ENCODE measurements around the gene ADCK2.

ADCK2 gene

GRCh38 chr7:140678081-140678815 is 5.5 kb downstream of the ADCK2 start:
- WGBS (ENCODE audit: extremely low coverage, insufficient coverage, low lambda C conversion rate): no CpG with 5 or more reads among the region's 20 CpGs
- Histone ChIP-seq H3K27ac (ENCODE audit: low read depth, low read length) (no peak overlapping the region), H2BK120ac (ENCODE audit: low read depth, low read length) (no peak overlapping the region), H3K9ac (ENCODE audit: low read length) (no peak overlapping the region), H3K4me1 (ENCODE audit: control insufficient read depth, low read depth, low read length) (no peaks in the 10 kb centered on the region), H3K79me2 (ENCODE audit: control insufficient read depth, insufficient read depth, low read length) (no peaks in the 10 kb centered on the region), H3K4me3 (ENCODE audit: low read length) (no peak overlapping the region), H3K18ac (ENCODE audit: low read length) (no peak overlapping the region), H3K23ac (ENCODE audit: low read length) (no peak overlapping the region), H3K79me1 (ENCODE audit: low read length) (no peaks in the 10 kb centered on the region), H4K8ac (ENCODE audit: low read depth, low read length) (no peak overlapping the region), H2BK5ac (ENCODE audit: low read length) (no peak overlapping the region), H2BK15ac (replicated peaks; ENCODE audit: low read depth) (no peak overlapping the region), H3K27me3 (ENCODE audit: insufficient read depth, low read length, poor library complexity) (no peaks in the 10 kb centered on the region), H2AK5ac (ENCODE audit: low read length) (no peak overlapping the region), H3K4ac (ENCODE audit: low read depth, low read length) (no peak overlapping the region), H3K36me3 (ENCODE audit: control insufficient read depth, insufficient read depth, low read length) (no peaks in the 10 kb centered on the region), H4K5ac (ENCODE audit: low read length) (no peak overlapping the region), H3K4me2 (ENCODE audit: low read length) (no peak overlapping the region), H3K56ac (ENCODE audit: low read length) (no peak overlapping the region)
- DNase-seq: no peak

DNA sequence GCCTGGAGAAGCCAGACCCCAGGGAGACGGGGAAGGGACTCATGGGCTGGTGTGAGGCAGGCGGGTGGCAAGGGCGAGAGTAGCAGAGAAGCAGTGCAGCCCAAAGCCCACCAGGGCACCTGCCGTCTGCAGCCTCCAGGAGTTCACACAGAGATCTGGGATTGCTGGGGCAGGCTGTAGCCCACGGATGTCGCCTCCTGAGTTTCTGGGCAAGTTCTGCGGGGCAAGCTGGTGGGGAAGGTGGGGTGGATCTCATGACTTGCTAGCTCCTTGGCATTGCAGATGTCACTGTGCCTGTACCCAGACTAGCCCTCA is 6.0 kb downstream of the ADCK2 start:
- H3K23ac ChIP-seq (ENCODE audit: low read length): no peak overlapping the region
- no peak overlapping the region for H2AK5ac ChIP-seq (ENCODE audit: low read length)
- H3K4ac ChIP-seq (ENCODE audit: low read depth, low read length): no peak overlapping the region
- H2BK120ac ChIP-seq (ENCODE audit: low read depth, low read length): no peak overlapping the region
- no peak overlapping the region for H4K5ac ChIP-seq (ENCODE audit: low read length)
- no peak overlapping the region for H3K27ac ChIP-seq (ENCODE audit: low read depth, low read length)
- no peak overlapping the region for H3K4me3 ChIP-seq (ENCODE audit: low read length)
- H2BK5ac ChIP-seq (ENCODE audit: low read length): no peak overlapping the region
- no peaks in the 10 kb centered on the region for H3K36me3 ChIP-seq (ENCODE audit: control insufficient read depth, insufficient read depth, low read length)
- no CpG with 5 or more reads among the region's 7 CpGs for WGBS (ENCODE audit: extremely low coverage, insufficient coverage, low lambda C conversion rate)
- H3K4me1 ChIP-seq (ENCODE audit: control insufficient read depth, low read depth, low read length): no peaks in the 10 kb centered on the region
- no peaks in the 10 kb centered on the region for H3K79me2 ChIP-seq (ENCODE audit: control insufficient read depth, insufficient read depth, low read length)
- H3K4me2 ChIP-seq (ENCODE audit: low read length): no peak overlapping the region
- no peaks in the 10 kb centered on the region for H3K27me3 ChIP-seq (ENCODE audit: insufficient read depth, low read length, poor library complexity)
- no peak overlapping the region for H4K8ac ChIP-seq (ENCODE audit: low read depth, low read length)
- no peaks in the 10 kb centered on the region for H3K79me1 ChIP-seq (ENCODE audit: low read length)
- H3K18ac ChIP-seq (ENCODE audit: low read length): no peak overlapping the region
- DNase-seq: no peak
- no peak overlapping the region for H2BK15ac ChIP-seq (replicated peaks; ENCODE audit: low read depth)
- no peak overlapping the region for H3K56ac ChIP-seq (ENCODE audit: low read length)
- no peak overlapping the region for H3K9ac ChIP-seq (ENCODE audit: low read length)

GRCh38 chr7:140679186-140679585 is 6.4 kb downstream of the ADCK2 start:
- H3K23ac ChIP-seq (ENCODE audit: low read length): no peak overlapping the region
- no peak for DNase-seq
- no peak overlapping the region for H3K4me2 ChIP-seq (ENCODE audit: low read length)
- H3K79me1 ChIP-seq (ENCODE audit: low read length): no peaks in the 10 kb centered on the region
- no peak overlapping the region for H4K5ac ChIP-seq (ENCODE audit: low read length)
- H2AK5ac ChIP-seq (ENCODE audit: low read length): no peak overlapping the region
- no peaks in the 10 kb centered on the region for H3K4me1 ChIP-seq (ENCODE audit: control insufficient read depth, low read depth, low read length)
- no peak overlapping the region for H3K9ac ChIP-seq (ENCODE audit: low read length)
- no peak overlapping the region for H2BK120ac ChIP-seq (ENCODE audit: low read depth, low read length)
- no peak overlapping the region for H3K4me3 ChIP-seq (ENCODE audit: low read length)
- no peak overlapping the region for H2BK15ac ChIP-seq (replicated peaks; ENCODE audit: low read depth)
- no peak overlapping the region for H3K56ac ChIP-seq (ENCODE audit: low read length)
- no peaks in the 10 kb centered on the region for H3K36me3 ChIP-seq (ENCODE audit: control insufficient read depth, insufficient read depth, low read length)
- H3K18ac ChIP-seq (ENCODE audit: low read length): no peak overlapping the region
- WGBS (ENCODE audit: extremely low coverage, insufficient coverage, low lambda C conversion rate): no CpG with 5 or more reads among the region's 9 CpGs
- H3K79me2 ChIP-seq (ENCODE audit: control insufficient read depth, insufficient read depth, low read length): no peaks in the 10 kb centered on the region
- no peak overlapping the region for H2BK5ac ChIP-seq (ENCODE audit: low read length)
- H3K4ac ChIP-seq (ENCODE audit: low read depth, low read length): no peak overlapping the region
- H4K8ac ChIP-seq (ENCODE audit: low read depth, low read length): no peak overlapping the region
- H3K27me3 ChIP-seq (ENCODE audit: insufficient read depth, low read length, poor library complexity): no peaks in the 10 kb centered on the region
- H3K27ac ChIP-seq (ENCODE audit: low read depth, low read length): no peak overlapping the region

DNA sequence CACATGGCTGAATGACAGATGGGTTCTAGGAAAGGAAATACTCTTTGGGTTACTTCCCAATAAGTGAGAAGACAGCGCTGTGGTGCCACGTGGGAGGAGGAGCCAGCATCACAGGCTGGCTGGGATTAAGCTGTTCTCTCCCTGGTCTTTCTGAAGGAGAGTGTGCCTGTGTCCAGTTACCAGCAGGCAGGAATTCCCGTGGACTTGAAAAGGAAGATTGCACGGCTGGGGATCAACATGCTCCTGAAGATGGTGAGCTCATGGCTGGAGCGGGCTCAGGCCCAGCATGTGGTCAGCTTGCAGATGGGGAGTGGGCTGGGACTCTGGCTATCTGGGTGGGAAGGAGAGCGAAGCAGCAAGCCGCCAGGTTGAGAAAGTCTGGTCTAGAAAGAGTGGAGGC is 8.1 kb downstream of the ADCK2 start:
- Histone ChIP-seq H3K27me3 (ENCODE audit: insufficient read depth, low read length, poor library complexity) (no peaks in the 10 kb centered on the region), H3K56ac (ENCODE audit: low read length) (no peak overlapping the region), H3K23ac (ENCODE audit: low read length) (no peak overlapping the region), H3K18ac (ENCODE audit: low read length) (no peak overlapping the region), H2BK15ac (replicated peaks; ENCODE audit: low read depth) (no peak overlapping the region), H2BK5ac (ENCODE audit: low read length) (no peak overlapping the region), H3K36me3 (ENCODE audit: control insufficient read depth, insufficient read depth, low read length) (no peaks in the 10 kb centered on the region), H3K79me1 (ENCODE audit: low read length) (no peaks in the 10 kb centered on the region), H3K27ac (ENCODE audit: low read depth, low read length) (no peak overlapping the region), H3K4me2 (ENCODE audit: low read length) (no peak overlapping the region), H4K8ac (ENCODE audit: low read depth, low read length) (no peak overlapping the region), H2BK120ac (ENCODE audit: low read depth, low read length) (no peak overlapping the region), H3K9ac (ENCODE audit: low read length) (no peak overlapping the region), H3K79me2 (ENCODE audit: control insufficient read depth, insufficient read depth, low read length) (no peaks in the 10 kb centered on the region), H3K4me1 (ENCODE audit: control insufficient read depth, low read depth, low read length) (no peaks in the 10 kb centered on the region), H3K4me3 (ENCODE audit: low read length) (no peak overlapping the region), H2AK5ac (ENCODE audit: low read length) (no peak overlapping the region), H3K4ac (ENCODE audit: low read depth, low read length) (no peak overlapping the region), H4K5ac (ENCODE audit: low read length) (no peak overlapping the region)
- no peak for DNase-seq
- WGBS (ENCODE audit: extremely low coverage, insufficient coverage, low lambda C conversion rate): no CpG with 5 or more reads among the region's 7 CpGs

DNA sequence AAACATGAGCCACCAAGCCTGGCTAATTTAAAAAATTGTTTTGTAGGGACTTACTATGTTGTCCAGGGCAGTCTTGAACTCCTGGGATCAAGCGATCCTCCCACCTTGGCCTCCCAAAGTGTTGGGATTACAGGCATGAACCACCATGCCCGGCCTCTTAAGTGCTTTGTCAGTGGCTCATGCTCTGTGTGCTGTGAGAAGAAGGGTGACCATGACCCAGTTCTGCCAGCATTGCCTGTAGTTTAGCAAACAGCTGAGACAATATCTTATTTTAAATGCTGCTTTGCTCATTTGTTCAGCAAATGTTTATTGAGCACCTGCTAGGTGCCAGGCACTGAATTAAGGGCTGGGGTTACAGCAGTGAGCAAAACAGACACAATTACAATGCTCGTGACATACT is 9.0 kb downstream of the ADCK2 start:
- Histone ChIP-seq H3K79me2 (ENCODE audit: control insufficient read depth, insufficient read depth, low read length) (no peaks in the 10 kb centered on the region), H2BK120ac (ENCODE audit: low read depth, low read length) (no peak overlapping the region), H4K5ac (ENCODE audit: low read length) (no peak overlapping the region), H3K9ac (ENCODE audit: low read length) (no peak overlapping the region), H3K23ac (ENCODE audit: low read length) (no peak overlapping the region), H2BK15ac (replicated peaks; ENCODE audit: low read depth) (no peak overlapping the region), H3K79me1 (ENCODE audit: low read length) (no peaks in the 10 kb centered on the region), H3K4me3 (ENCODE audit: low read length) (no peak overlapping the region), H3K36me3 (ENCODE audit: control insufficient read depth, insufficient read depth, low read length) (no peaks in the 10 kb centered on the region), H3K27ac (ENCODE audit: low read depth, low read length) (no peak overlapping the region), H3K4ac (ENCODE audit: low read depth, low read length) (no peak overlapping the region), H2BK5ac (ENCODE audit: low read length) (no peak overlapping the region), H3K27me3 (ENCODE audit: insufficient read depth, low read length, poor library complexity) (no peaks in the 10 kb centered on the region), H3K4me1 (ENCODE audit: control insufficient read depth, low read depth, low read length) (no peaks in the 10 kb centered on the region), H3K4me2 (ENCODE audit: low read length) (no peak overlapping the region), H3K56ac (ENCODE audit: low read length) (no peak overlapping the region), H3K18ac (ENCODE audit: low read length) (no peak overlapping the region), H2AK5ac (ENCODE audit: low read length) (no peak overlapping the region), H4K8ac (ENCODE audit: low read depth, low read length) (no peak overlapping the region)
- no peak for DNase-seq
- no CpG with 5 or more reads among the region's 3 CpGs for WGBS (ENCODE audit: extremely low coverage, insufficient coverage, low lambda C conversion rate)

DNA sequence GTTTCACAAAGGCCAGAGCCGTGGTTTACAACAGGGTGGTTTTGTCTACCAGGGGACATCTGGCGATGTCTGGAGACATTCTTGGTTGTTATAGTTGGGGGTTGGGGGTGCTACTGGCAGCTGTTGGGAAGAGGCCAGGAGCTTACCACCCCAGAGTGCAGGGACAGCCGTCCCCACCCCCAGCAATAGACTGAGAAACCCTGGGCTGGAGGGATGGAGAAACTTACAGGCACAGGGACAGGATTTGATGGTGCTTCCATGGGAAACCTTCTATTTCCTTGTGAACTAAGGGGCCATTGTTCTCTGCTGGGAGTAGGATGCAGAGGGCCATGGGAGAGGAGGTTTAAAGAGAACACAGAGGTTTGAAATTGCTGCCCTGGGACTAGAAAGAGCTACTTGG is 10.9 kb downstream of the ADCK2 start:
- no peak overlapping the region for H4K8ac ChIP-seq (ENCODE audit: low read depth, low read length)
- DNase-seq: no peak

More for the DNA sequence above, 10.9 kb downstream of the ADCK2 start:
- Histone ChIP-seq H3K4ac (ENCODE audit: low read depth, low read length) (no peak overlapping the region), H2BK5ac (ENCODE audit: low read length) (no peak overlapping the region), H3K18ac (ENCODE audit: low read length) (no peak overlapping the region), H2BK120ac (ENCODE audit: low read depth, low read length) (no peak overlapping the region), H3K23ac (ENCODE audit: low read length) (no peak overlapping the region), H3K4me3 (ENCODE audit: low read length) (no peak overlapping the region), H3K9ac (ENCODE audit: low read length) (no peak overlapping the region), H3K79me2 (ENCODE audit: control insufficient read depth, insufficient read depth, low read length) (no peaks in the 10 kb centered on the region), H3K36me3 (ENCODE audit: control insufficient read depth, insufficient read depth, low read length) (no peaks in the 10 kb centered on the region), H3K79me1 (ENCODE audit: low read length) (no peaks in the 10 kb centered on the region), H4K5ac (ENCODE audit: low read length) (no peak overlapping the region), H3K56ac (ENCODE audit: low read length) (no peak overlapping the region), H2BK15ac (replicated peaks; ENCODE audit: low read depth) (no peak overlapping the region), H3K4me1 (ENCODE audit: control insufficient read depth, low read depth, low read length) (no peaks in the 10 kb centered on the region), H3K27ac (ENCODE audit: low read depth, low read length) (no peak overlapping the region), H3K4me2 (ENCODE audit: low read length) (no peak overlapping the region), H3K27me3 (ENCODE audit: insufficient read depth, low read length, poor library complexity) (no peaks in the 10 kb centered on the region), H2AK5ac (ENCODE audit: low read length) (no peak overlapping the region)
- no CpG with 5 or more reads among the region's 3 CpGs for WGBS (ENCODE audit: extremely low coverage, insufficient coverage, low lambda C conversion rate)
